NCI-H2029 (cell line): Measurements from ENCODE around the gene PEAK3.
A peak's percentile ranks its signal among the peaks of the same experiment; 100 is the strongest.

Source experiments
- DNase-seq: peaks from one replicate; lab custom pipeline; 2025; lab: John Stamatoyannopoulos, UW

PEAK3 gene

GRCh38 chr19:2270423-2271233 is 11.3 kb downstream of the PEAK3 start:
- no peak for DNase-seq

- no peak for DNase-seq
Observed at GRCh38 chr19:2270157-2270422, 11.9 kb downstream of the PEAK3 start.

- DNase-seq: peak; percentile 96
Observed at GRCh38 chr19:2269244-2270156, 12.5 kb downstream of the PEAK3 start.

GRCh38 chr19:2268861-2269243 is 13.1 kb downstream of the PEAK3 start:
- DNase-seq: no peak

- DNase-seq: no peak
Observed at GRCh38 chr19:2268480-2268830, 13.5 kb downstream of the PEAK3 start.

GRCh38 chr19:2266183-2266993 is 15.6 kb downstream of the PEAK3 start:
- DNase-seq: peak; percentile 83

- DNase-seq: no peak
Observed at GRCh38 chr19:2261438-2262172, 20.4 kb downstream of the PEAK3 start.

- peak; percentile 69 for DNase-seq
Observed at GRCh38 chr19:2260341-2260805, 21.6 kb downstream of the PEAK3 start.

- peak; percentile 71 for DNase-seq
Observed at GRCh38 chr19:2259336-2259735, 22.6 kb downstream of the PEAK3 start.

GRCh38 chr19:2255982-2256685 is 25.8 kb downstream of the PEAK3 start, which contains the start of gene JSRP1:
Gene JSRP1 (minus strand): TSS chr19:2256417. CDS start chr19:2255314, 1,103 bp downstream.
- peak; percentile 61 for DNase-seq

- DNase-seq: peak; percentile 70
Observed at GRCh38 chr19:2255112-2255845, 26.7 kb downstream of the PEAK3 start.

- no peak for DNase-seq
Observed at GRCh38 chr19:2254064-2254872, 27.7 kb downstream of the PEAK3 start.

GRCh38 chr19:2253106-2254063 is 28.6 kb downstream of the PEAK3 start:
- no peak for DNase-seq

- DNase-seq: no peak
Observed at GRCh38 chr19:2252797-2253105, 29.2 kb downstream of the PEAK3 start.

GRCh38 chr19:2252055-2252796 is 29.7 kb downstream of the PEAK3 start:
- no peak for DNase-seq

- no peak for DNase-seq
Observed at GRCh38 chr19:2251106-2252054, 30.6 kb downstream of the PEAK3 start.

GRCh38 chr19:2250766-2251105 is 31.2 kb downstream of the PEAK3 start:
- DNase-seq: no peak
